Fibroblast of skin of scalp (primary cell): Measurements from ENCODE around the gene CD68.
"Not testable (repeated sequence)": the region's sequence is repeated elsewhere in the genome, so short reads cannot be mapped to it uniquely, and the experiment has no call there.

Source experiments
- DNase-seq: peaks from one replicate; pipeline ENCODE4 v3.0.0-alpha.2; 2013

CD68 gene

GRCh38 chr17:7580604-7581575, 1.5 kb downstream of the CD68 start:
- no peak for DNase-seq

GRCh38 chr17:7582396-7583252, 3.2 kb downstream of the CD68 start:
- DNase-seq: no peak

- peak; percentile 98 for DNase-seq
Measured at GRCh38 chr17:7583253-7584109, 4.0 kb downstream of the CD68 start, which contains the start of gene MPDU1. Gene MPDU1 (plus strand): TSS chr17:7583852. CDS start chr17:7583863, 11 bp downstream.

GRCh38 chr17:7586673-7587419, 7.4 kb downstream of the CD68 start:
- DNase-seq: no peak

- peak; percentile 91 for DNase-seq
Measured at GRCh38 chr17:7587420-7588151, 8.1 kb downstream of the CD68 start.

- DNase-seq: no peak
Measured at GRCh38 chr17:7588553-7589203, 9.2 kb downstream of the CD68 start.

GRCh38 chr17:7589204-7589868, 9.9 kb downstream of the CD68 start:
- DNase-seq: peak; percentile 82

GRCh38 chr17:7589891-7590691, 10.7 kb downstream of the CD68 start, which contains the start of gene SOX15:
Gene SOX15 (minus strand): TSS chr17:7590094. CDS start chr17:7589676, 418 bp downstream.
- no peak for DNase-seq

- peak; percentile 55 for DNase-seq
Measured at GRCh38 chr17:7590743-7591142, 11.3 kb downstream of the CD68 start.

- DNase-seq: no peak
Measured at GRCh38 chr17:7591596-7591995, 12.2 kb downstream of the CD68 start.

GRCh38 chr17:7592422-7593021, 13.1 kb downstream of the CD68 start:
- no peak for DNase-seq

- DNase-seq: no peak
Measured at GRCh38 chr17:7593296-7593695, 13.9 kb downstream of the CD68 start.

- not testable (repeated sequence) for DNase-seq
Measured at GRCh38 chr17:7597561-7597960, 18.1 kb downstream of the CD68 start.

GRCh38 chr17:7606280-7606679, 26.8 kb downstream of the CD68 start:
- no peak for DNase-seq

- DNase-seq: no peak
Measured at GRCh38 chr17:7610641-7611040, 31.2 kb downstream of the CD68 start.

- DNase-seq: no peak
Measured at GRCh38 chr17:7611635-7612293, 32.3 kb downstream of the CD68 start.

- DNase-seq: peak; percentile 38
Measured at GRCh38 chr17:7612294-7612640, 32.8 kb downstream of the CD68 start.
